HEK293 (cell line): ENCODE results near the gene SH2D4B.
A peak's percentile ranks its signal among the peaks of the same experiment; 100 is the strongest.

Source experiments
- CTCF ChIA-PET: fragments of 350-600 bp; formaldehyde crosslinking; extraction: SDS; loops from one replicate; lab custom pipeline; 2021; ENCODE audit warnings: antibody characterized with exemption; lab: Yijun Ruan, JAX
- POLR2A ChIA-PET: fragments of 300-600 bp; formaldehyde crosslinking; extraction: SDS; loops from one replicate; lab custom pipeline; 2020; ENCODE audit warnings: antibody characterized with exemption, inconsistent platforms; lab: Yijun Ruan, JAX
- H3K27ac ChIP-seq: fragments of 200-500 bp; sonication (Bioruptor generic); 2 replicates; pipeline ENCODE4 v1.5.1; 2014; ENCODE audit warnings: low read depth, low read length, control low read depth, inconsistent platforms; ENCODE audit errors: extremely low read depth
- H3K36me3 ChIP-seq, 2 experiments: fragments of 200-500 bp in 1 of 2; sonication (Bioruptor generic) in 1 of 2; 1 replicate in 1 of 2; 2 replicates in 1 of 2; pipeline ENCODE4 v1.5.1; 2014 to 2017; ENCODE audit warnings: inconsistent platforms in 2 of 2, low read length in 2 of 2; ENCODE audit not compliant: control insufficient read depth in 2 of 2, insufficient read depth in 1 of 2
- H3K4me1 ChIP-seq: fragments of 200-500 bp; sonication (Bioruptor generic); 2 replicates; pipeline ENCODE4 v1.5.1; 2014; ENCODE audit warnings: mild to moderate bottlenecking, low read length, inconsistent platforms; ENCODE audit not compliant: control insufficient read depth, insufficient read depth
- H3K4me3 ChIP-seq: 2 replicates; pipeline ENCODE4 v1.5.1; 2011; ENCODE audit warnings: low read depth, mild to moderate bottlenecking, control low read depth, low read length, moderate library complexity
- H3K9me3 ChIP-seq: fragments of 200-500 bp; sonication (Bioruptor generic); 2 replicates; pipeline ENCODE4 v1.5.1; 2014; ENCODE audit warnings: low read depth, low read length, inconsistent platforms; ENCODE audit not compliant: control insufficient read depth, insufficient read depth
- AEBP2 ChIP-seq: fragments of 450-650 bp; formaldehyde crosslinking; IDR thresholded peaks from 2 replicates; pipeline ENCODE4 v1.5.1; 2016; ENCODE audit warnings: missing biosample characterization, missing genetic modification characterization, borderline replicate concordance
- BCL11A ChIP-seq: fragments of 450-650 bp; formaldehyde crosslinking; IDR thresholded peaks from 2 replicates; pipeline ENCODE4 v1.5.1; 2016; ENCODE audit warnings: low read depth, missing biosample characterization, missing genetic modification characterization
- GFI1B ChIP-seq: fragments of 450-650 bp; formaldehyde crosslinking; IDR thresholded peaks from 2 replicates; pipeline ENCODE4 v1.5.1; 2016; ENCODE audit warnings: missing biosample characterization, missing genetic modification characterization
- KLF9 ChIP-seq: fragments of 450-650 bp; formaldehyde crosslinking; IDR thresholded peaks from 2 replicates; pipeline ENCODE4 v1.5.1; 2016; ENCODE audit warnings: missing biosample characterization, missing genetic modification characterization, low read depth
- PRDM1 ChIP-seq: fragments of 450-650 bp; formaldehyde crosslinking; IDR thresholded peaks from 2 replicates; pipeline ENCODE4; 2016; ENCODE audit warnings: missing biosample characterization, missing genetic modification characterization
- RBAK ChIP-seq: fragments of 450-650 bp; formaldehyde crosslinking; IDR thresholded peaks from 2 replicates; pipeline ENCODE4 v1.5.1; 2016; ENCODE audit warnings: missing biosample characterization, missing genetic modification characterization
- SCRT1 ChIP-seq: fragments of 450-650 bp; formaldehyde crosslinking; IDR thresholded peaks from 2 replicates; pipeline ENCODE4 v1.5.1; 2016; ENCODE audit warnings: missing biosample characterization, missing genetic modification characterization, borderline replicate concordance
- SCRT2 ChIP-seq: fragments of 450-650 bp; formaldehyde crosslinking; IDR thresholded peaks from 2 replicates; pipeline ENCODE4 v1.5.1; 2016; ENCODE audit warnings: missing biosample characterization, missing genetic modification characterization
- ZBTB21 ChIP-seq: fragments of 450-650 bp; formaldehyde crosslinking; IDR thresholded peaks from 2 replicates; pipeline ENCODE4 v1.5.1; 2017; ENCODE audit warnings: missing biosample characterization, missing genetic modification characterization
- ZBTB8A ChIP-seq: fragments of 450-650 bp; formaldehyde crosslinking; IDR thresholded peaks from 2 replicates; pipeline ENCODE4 v1.5.1; 2016; ENCODE audit warnings: missing biosample characterization, missing genetic modification characterization
- ZNF138 ChIP-seq: fragments of 450-650 bp; formaldehyde crosslinking; IDR thresholded peaks from 2 replicates; pipeline ENCODE4 v1.5.1; 2016; ENCODE audit warnings: missing biosample characterization, missing genetic modification characterization, borderline replicate concordance
- ZNF140 ChIP-seq: fragments of 450-650 bp; formaldehyde crosslinking; IDR thresholded peaks from 2 replicates; pipeline ENCODE4 v1.5.1; 2016; ENCODE audit warnings: missing biosample characterization, missing genetic modification characterization
- ZNF146 ChIP-seq: fragments of 450-650 bp; formaldehyde crosslinking; IDR thresholded peaks from 2 replicates; pipeline ENCODE4 v1.5.1; 2016; ENCODE audit warnings: missing biosample characterization, missing genetic modification characterization
- ZNF202 ChIP-seq: fragments of 450-650 bp; formaldehyde crosslinking; IDR thresholded peaks from 2 replicates; pipeline ENCODE4 v1.5.1; 2016; ENCODE audit warnings: missing biosample characterization, missing genetic modification characterization, borderline replicate concordance
- ZNF211 ChIP-seq: fragments of 450-650 bp; formaldehyde crosslinking; IDR thresholded peaks from 2 replicates; pipeline ENCODE4 v1.5.1; 2016; ENCODE audit warnings: low read depth, missing biosample characterization, missing genetic modification characterization
- ZNF239 ChIP-seq: fragments of 450-650 bp; formaldehyde crosslinking; IDR thresholded peaks from 2 replicates; pipeline ENCODE4 v1.5.1; 2016; ENCODE audit warnings: missing biosample characterization, missing genetic modification characterization
- ZNF423 ChIP-seq: fragments of 450-650 bp; formaldehyde crosslinking; IDR thresholded peaks from 2 replicates; pipeline ENCODE4 v1.5.1; 2016; ENCODE audit warnings: missing biosample characterization, missing genetic modification characterization
- ZNF514 ChIP-seq: fragments of 450-650 bp; formaldehyde crosslinking; IDR thresholded peaks from 2 replicates; pipeline ENCODE4 v1.5.1; 2016; ENCODE audit warnings: missing biosample characterization, missing genetic modification characterization
- ZNF621 ChIP-seq: fragments of 450-650 bp; formaldehyde crosslinking; IDR thresholded peaks from 2 replicates; pipeline ENCODE4 v1.5.1; 2017; ENCODE audit warnings: missing biosample characterization, missing genetic modification characterization
- ZNF664 ChIP-seq: fragments of 450-650 bp; formaldehyde crosslinking; IDR thresholded peaks from 2 replicates; pipeline ENCODE4 v1.5.1; 2016; ENCODE audit warnings: missing biosample characterization, missing genetic modification characterization
- ZNF768 ChIP-seq: fragments of 450-650 bp; formaldehyde crosslinking; IDR thresholded peaks from 2 replicates; pipeline ENCODE4 v1.5.1; 2018; ENCODE audit warnings: missing biosample characterization, mild to moderate bottlenecking, missing genetic modification characterization
- TF ChIP-seq, protein P1 (sequence below): fragments of 450-650 bp; formaldehyde crosslinking; IDR thresholded peaks from 2 replicates; pipeline ENCODE4 v1.5.1; 2016; ENCODE audit warnings: missing biosample characterization, missing genetic modification characterization

The SH2D4B gene

GRCh38 chr10:80590585-80591125 lies 53.0 kb downstream of the SH2D4B start:
- CTCF ChIA-PET = no interaction called here
- POLR2A ChIA-PET = no interaction called here
- no peak overlapping the region for H3K27ac ChIP-seq
- H3K4me1 ChIP-seq = no peaks in the 10 kb centered on the region
- TF ChIP-seq ZNF768 (tag by site-specific recombination) (no peak), RBAK (tag by site-specific recombination) (no peak), ZNF621 (tag by site-specific recombination) (no peak), ZBTB21 (no peak), ZNF202 (tag by site-specific recombination) (no peak)
- TF ChIP-seq, protein P1, sequence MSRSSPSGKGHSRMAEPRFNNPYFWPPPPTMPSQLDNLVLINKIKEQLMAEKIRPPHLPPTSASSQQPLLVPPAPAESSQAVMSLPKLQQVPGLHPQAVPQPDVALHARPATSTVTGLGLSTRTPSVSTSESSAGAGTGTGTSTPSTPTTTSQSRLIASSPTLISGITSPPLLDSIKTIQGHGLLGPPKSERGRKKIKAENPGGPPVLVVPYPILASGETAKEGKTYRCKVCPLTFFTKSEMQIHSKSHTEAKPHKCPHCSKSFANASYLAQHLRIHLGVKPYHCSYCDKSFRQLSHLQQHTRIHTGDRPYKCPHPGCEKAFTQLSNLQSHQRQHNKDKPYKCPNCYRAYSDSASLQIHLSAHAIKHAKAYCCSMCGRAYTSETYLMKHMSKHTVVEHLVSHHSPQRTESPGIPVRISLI (tag by site-specific recombination) = no peak
- H3K4me3 ChIP-seq = no peak overlapping the region
- no peaks in the 10 kb centered on the region for H3K9me3 ChIP-seq
- H3K36me3 ChIP-seq = no peaks in the 10 kb centered on the region

DNA sequence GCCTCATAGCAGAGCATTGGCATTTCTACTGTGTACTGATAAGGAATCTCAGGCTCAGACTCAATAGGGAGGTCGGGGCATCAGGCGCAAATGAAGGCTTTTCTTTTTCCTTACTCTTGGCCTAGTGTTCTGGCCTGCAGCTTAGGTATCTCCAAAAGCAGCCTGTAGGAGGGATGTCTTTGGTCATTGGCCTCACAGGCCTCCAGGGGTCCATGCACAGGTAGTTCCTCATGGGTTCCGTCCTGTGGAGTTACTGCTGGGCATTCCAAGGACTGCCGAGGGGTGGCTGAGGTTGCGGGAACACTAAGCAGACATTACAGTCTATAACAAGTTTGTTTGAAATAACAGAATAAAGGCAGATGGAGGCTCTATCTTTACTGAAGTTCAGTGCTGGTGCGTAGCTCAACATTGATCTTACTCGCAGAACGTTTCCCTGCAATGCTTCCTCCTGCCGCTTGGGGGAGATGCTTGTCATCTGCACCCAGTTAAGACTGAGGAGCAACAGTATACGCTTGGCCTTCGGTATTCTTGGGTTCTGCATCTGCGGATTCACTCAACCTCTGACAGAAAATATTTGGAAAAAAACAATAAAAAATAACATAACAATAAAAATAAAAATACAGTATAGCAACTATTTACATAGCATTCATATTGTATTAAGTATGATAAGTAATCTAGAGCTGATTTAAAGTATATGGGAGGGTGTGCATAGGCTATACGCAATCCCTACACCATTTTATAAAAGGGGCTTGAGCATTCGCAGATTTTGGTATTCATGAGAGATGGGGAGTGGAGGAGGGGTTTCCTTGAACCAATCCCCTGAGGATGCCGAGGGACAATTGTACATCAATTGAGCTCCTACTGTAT lies 58.9 kb downstream of the SH2D4B start:
- ChIA-PET POLR2A (no interaction called here), CTCF (interaction anchor here (0.7 to 5.9 kb wide), 20 partner anchors 8 to 215 kb away, joined by 3 to 42 read pairs (median 4); no protein-coding TSS in a partner anchor)
- H3K27ac ChIP-seq = no peak overlapping the region
- H3K4me1 ChIP-seq = no peaks in the 10 kb centered on the region
- no peaks in the 10 kb centered on the region for H3K9me3 ChIP-seq
- H3K36me3 ChIP-seq = no peaks in the 10 kb centered on the region
- no peak for TF ChIP-seq ZNF423 (tag by site-specific recombination)
- TF ChIP-seq ZNF514 (tag by site-specific recombination) = no peak
- TF ChIP-seq SCRT1 (tag by site-specific recombination) = peak; percentile 26; the same call in 1 of the 2 replicates
- no peak for TF ChIP-seq AEBP2
- no peak for TF ChIP-seq ZNF239 (tag by site-specific recombination)
- no peak for TF ChIP-seq ZNF140 (tag by site-specific recombination)
- no peak for TF ChIP-seq ZNF138 (tag by site-specific recombination)
- no peak for TF ChIP-seq BCL11A (tag by site-specific recombination)
- peak; percentile 65 for TF ChIP-seq SCRT2 (tag by site-specific recombination)
- H3K4me3 ChIP-seq = no peak overlapping the region

DNA sequence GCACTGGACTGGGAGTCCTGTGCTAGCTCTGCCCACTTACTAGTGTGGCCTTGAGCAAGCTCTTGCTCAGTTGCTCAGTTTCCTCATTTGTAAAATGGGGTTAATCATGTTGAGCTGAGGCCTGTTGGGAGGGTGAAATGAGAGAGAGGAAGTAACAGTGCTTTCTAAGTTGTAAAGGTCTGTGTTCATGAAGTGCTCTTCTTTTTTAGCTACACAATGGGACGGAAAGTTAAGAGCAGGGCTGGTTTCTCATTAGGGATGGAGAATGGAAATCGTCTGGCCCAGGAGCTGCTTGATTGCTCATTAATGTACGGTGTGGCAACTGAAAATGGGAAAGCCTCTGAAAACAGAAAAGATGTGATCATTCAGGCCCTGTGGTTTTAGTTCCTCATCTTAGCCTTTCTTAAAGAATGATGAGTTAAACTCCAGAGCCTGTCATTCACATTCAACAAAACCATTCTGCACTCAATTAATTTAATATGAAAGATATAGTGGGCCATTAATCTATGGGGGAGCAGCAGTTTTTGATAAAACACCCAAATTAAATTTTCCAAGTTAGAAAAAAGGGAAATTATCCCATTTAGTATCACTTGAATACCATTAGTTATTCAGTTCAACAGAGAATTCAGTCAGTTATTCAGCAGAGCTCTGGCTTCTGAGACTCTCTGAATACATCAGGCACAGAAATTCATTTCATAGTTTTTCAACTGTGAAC lies 60.5 kb downstream of the SH2D4B start:
- Histone ChIP-seq H3K4me3 (no peak overlapping the region), H3K9me3 (no peaks in the 10 kb centered on the region), H3K4me1 (no peaks in the 10 kb centered on the region), H3K36me3 (no peaks in the 10 kb centered on the region), H3K27ac (no peak overlapping the region)
- TF ChIP-seq PRDM1 (no peak), ZNF146 (no peak), GFI1B (tag by site-specific recombination) (no peak), ZNF664 (tag by site-specific recombination) (no peak), ZNF211 (tag by site-specific recombination) (no peak), KLF9 (tag by site-specific recombination) (no peak), ZBTB8A (no peak), ZNF140 (tag by site-specific recombination) (no peak)
- POLR2A ChIA-PET = no interaction called here
- CTCF ChIA-PET = interaction anchor here (0.7 to 5.9 kb wide), 15 partner anchors 10 to 154 kb away, joined by 3 to 42 read pairs (median 4); no protein-coding TSS in a partner anchor
